ENCODE data around the gene AGR3.
"Not testable (repeated sequence)": the region's sequence is repeated elsewhere in the genome, so short reads cannot be mapped to it uniquely, and the experiment has no call there.

Gene AGR3

GRCh38 chr7:16891338-16891737, 9.6 kb upstream of the AGR3 start:
- no peak for DNase-seq

GRCh38 chr7:16889851-16890415, 8.2 kb upstream of the AGR3 start:
- no peak for DNase-seq

GRCh38 chr7:16889305-16889704, 7.5 kb upstream of the AGR3 start:
- DNase-seq, result no peak

- DNase-seq, result no peak
These were observed 2.1 kb upstream of the AGR3 start for GRCh38 chr7:16883918-16884317.

GRCh38 chr7:16880554-16880953, 1.2 kb downstream of the AGR3 start:
- DNase-seq, result no peak

- no peak for DNase-seq
These were observed 2.6 kb downstream of the AGR3 start for GRCh38 chr7:16879181-16879580.

- no peak for DNase-seq
These were observed 5.9 kb downstream of the AGR3 start for GRCh38 chr7:16875861-16876260.

GRCh38 chr7:16874066-16874465, 7.7 kb downstream of the AGR3 start:
- DNase-seq, result no peak

- no peak for DNase-seq
These were observed 14.5 kb downstream of the AGR3 start for GRCh38 chr7:16867328-16867727.

- not testable (repeated sequence) for DNase-seq
These were observed 28.6 kb downstream of the AGR3 start for GRCh38 chr7:16853189-16853588.

GRCh38 chr7:16851829-16852228, 30.0 kb downstream of the AGR3 start:
- no peak for DNase-seq

GRCh38 chr7:16850614-16851466, 30.9 kb downstream of the AGR3 start:
- DNase-seq, result no peak

GRCh38 chr7:16849296-16850148, 32.3 kb downstream of the AGR3 start:
- no peak for DNase-seq

- DNase-seq, result no peak
These were observed 34.4 kb downstream of the AGR3 start for GRCh38 chr7:16847381-16847860.

GRCh38 chr7:16846601-16847165, 35.1 kb downstream of the AGR3 start:
- no peak for DNase-seq

- no peak for DNase-seq
These were observed 36.0 kb downstream of the AGR3 start for GRCh38 chr7:16845746-16846145.

- no peak for DNase-seq
These were observed 40.1 kb downstream of the AGR3 start for GRCh38 chr7:16841681-16842080.

GRCh38 chr7:16840094-16840493, 41.7 kb downstream of the AGR3 start:
- DNase-seq, result no peak

- no peak for DNase-seq
These were observed 42.1 kb downstream of the AGR3 start for GRCh38 chr7:16839646-16840045.

- no peak for DNase-seq
These were observed 42.9 kb downstream of the AGR3 start for GRCh38 chr7:16838891-16839290.

GRCh38 chr7:16838386-16838785, 43.4 kb downstream of the AGR3 start:
- no peak for DNase-seq

- DNase-seq, result no peak
These were observed 45.3 kb downstream of the AGR3 start for GRCh38 chr7:16836481-16836880.

GRCh38 chr7:16833373-16833772, 48.4 kb downstream of the AGR3 start:
- no peak for DNase-seq

Data from effector CD8-positive, alpha-beta T cell (primary cell).